SJCRH30 (cell line): ENCODE results near the gene SOX1. TPM values are rescaled to one million over a fixed set of nuclear protein-coding genes. Genes with fewer than 3 reads are reported as not detected.

ENCODE experiments used
- DNase-seq, 2 experiments: peaks; one replicate each; pipeline ENCODE4 v3.0.0-alpha.2; 2015 to 2020
- H3K27ac ChIP-seq: fragments of 250-450 bp; sonication (Bioruptor Pico); 2 replicates; pipeline ENCODE4 v1.5.1; 2020; ENCODE audit warnings: mild to moderate bottlenecking, moderate library complexity
- H3K27me3 ChIP-seq: fragments of 250-450 bp; sonication (Bioruptor Pico); 2 replicates; pipeline ENCODE4 v1.5.1; 2020; ENCODE audit warnings: mild to moderate bottlenecking, moderate library complexity
- H3K36me3 ChIP-seq: fragments of 250-450 bp; sonication (Bioruptor Pico); 2 replicates; pipeline ENCODE4 v1.5.1; 2020; ENCODE audit warnings: mild to moderate bottlenecking, moderate library complexity
- H3K4me1 ChIP-seq: fragments of 250-450 bp; sonication (Bioruptor Pico); 2 replicates; pipeline ENCODE4 v1.5.1; 2020; ENCODE audit warnings: mild to moderate bottlenecking, moderate library complexity
- H3K4me3 ChIP-seq: fragments of 250-450 bp; sonication (Bioruptor Pico); 2 replicates; pipeline ENCODE4 v1.5.1; 2020; ENCODE audit warnings: mild to moderate bottlenecking, moderate library complexity
- H3K9me3 ChIP-seq: fragments of 250-450 bp; sonication (Bioruptor Pico); replicated peaks from 2 replicates; pipeline ENCODE4 v1.5.1; 2020; ENCODE audit warnings: mild to moderate bottlenecking, moderate library complexity
- total RNA-seq: library from RNA; depleted of rRNA; stranded (reverse); fragments of >200 nt; shearing (Covaris generic); gene quantifications from 2 replicates; pipeline ENCODE4 v1.2.3, GENCODE V29; 2014

The SOX1 gene
- total RNA-seq, 1 experiment from 2014 or later, result not detected

DNA sequence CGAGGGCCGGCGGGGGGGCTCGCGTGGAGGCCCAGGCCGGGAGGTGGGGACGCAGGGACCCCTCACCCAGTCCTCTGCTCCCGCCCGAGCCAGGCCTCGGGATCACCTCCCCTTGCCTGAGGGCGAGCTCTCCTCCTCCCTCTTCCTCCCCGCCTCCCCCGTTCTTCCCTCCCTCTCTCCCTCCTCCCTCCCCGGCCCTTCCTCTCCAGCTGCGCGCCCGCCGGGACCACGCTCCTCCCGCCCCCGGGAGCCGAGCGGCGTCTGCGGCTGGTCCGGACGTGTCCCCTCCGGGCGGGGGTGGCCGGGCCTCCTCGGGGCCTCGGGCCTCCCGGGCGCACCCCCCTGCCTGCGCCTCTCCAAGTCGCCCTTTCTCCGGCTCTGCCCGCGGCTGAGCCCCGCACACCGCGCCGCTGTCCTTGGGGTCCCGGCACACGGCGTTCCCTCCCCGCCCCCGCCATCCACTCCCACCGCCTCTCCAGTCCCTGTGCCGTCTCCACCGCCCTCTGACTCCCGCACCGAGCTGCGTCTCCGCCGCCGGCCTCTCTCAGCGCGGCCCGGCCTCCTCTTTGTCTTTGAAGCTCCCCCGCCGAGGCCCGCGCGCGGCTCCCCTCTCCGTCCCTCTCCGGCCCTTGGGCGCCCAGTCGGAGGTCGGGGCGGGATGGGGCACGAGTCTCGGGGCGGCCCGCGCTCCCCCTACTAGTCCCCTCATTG lies 5.7 kb downstream of the SOX1 start:
- Histone ChIP-seq H3K4me1 (no peaks in the 10 kb centered on the region), H3K4me3 (no peak overlapping the region), H3K27me3 (no peaks in the 10 kb centered on the region), H3K27ac (no peak overlapping the region), H3K9me3 (no peaks in the 10 kb centered on the region), H3K36me3 (no peaks in the 10 kb centered on the region)
- DNase-seq, result no peak

DNA sequence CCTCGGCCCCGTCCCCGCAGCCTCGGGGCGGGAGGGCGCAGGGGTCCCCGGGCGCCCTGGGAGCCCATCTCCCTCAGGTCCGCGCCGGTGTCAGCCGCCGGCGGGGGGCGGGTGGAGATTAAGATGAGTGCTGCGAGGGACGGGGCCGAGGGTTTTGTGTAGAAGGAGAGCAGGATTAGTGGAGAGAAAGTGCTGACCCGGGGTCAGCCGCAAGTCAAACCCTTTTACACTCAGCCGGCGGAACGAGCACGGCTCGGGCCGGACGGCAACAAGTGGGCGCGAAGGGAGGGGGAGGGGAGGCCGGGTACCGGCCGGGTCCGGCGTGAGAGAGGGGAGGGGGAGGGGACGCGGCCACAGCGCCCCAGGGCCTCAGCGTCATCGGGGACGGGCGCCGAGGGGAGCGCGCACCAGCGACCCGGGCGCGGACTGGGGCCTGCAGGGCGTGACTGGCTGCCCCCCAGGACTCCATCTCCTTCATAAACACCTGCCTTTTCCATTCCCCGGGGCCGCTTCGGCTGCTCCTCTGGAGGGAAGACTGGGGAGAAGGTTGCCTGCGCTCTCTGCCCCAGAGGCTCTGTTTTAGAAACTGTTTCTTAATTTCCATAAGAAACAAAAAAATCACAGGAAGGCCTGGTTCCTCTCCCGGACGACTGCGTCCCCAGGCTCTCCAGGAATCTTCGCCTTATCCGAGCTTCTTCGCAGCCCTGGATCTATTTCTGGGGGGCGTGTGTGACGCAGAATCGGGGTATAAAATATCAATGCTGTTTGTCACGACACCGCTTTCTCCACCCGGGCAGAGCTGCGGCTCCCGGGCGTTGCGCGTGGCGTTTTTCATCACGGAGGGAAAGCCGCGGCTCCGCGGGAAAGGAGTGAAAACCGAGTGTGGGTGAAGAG lies 6.5 kb downstream of the SOX1 start:
- no peak overlapping the region for H3K4me3 ChIP-seq
- no peak for DNase-seq
- no peaks in the 10 kb centered on the region for H3K9me3 ChIP-seq
- no peaks in the 10 kb centered on the region for H3K27me3 ChIP-seq
- H3K27ac ChIP-seq, result no peak overlapping the region
- no peaks in the 10 kb centered on the region for H3K4me1 ChIP-seq
- no peaks in the 10 kb centered on the region for H3K36me3 ChIP-seq

DNA sequence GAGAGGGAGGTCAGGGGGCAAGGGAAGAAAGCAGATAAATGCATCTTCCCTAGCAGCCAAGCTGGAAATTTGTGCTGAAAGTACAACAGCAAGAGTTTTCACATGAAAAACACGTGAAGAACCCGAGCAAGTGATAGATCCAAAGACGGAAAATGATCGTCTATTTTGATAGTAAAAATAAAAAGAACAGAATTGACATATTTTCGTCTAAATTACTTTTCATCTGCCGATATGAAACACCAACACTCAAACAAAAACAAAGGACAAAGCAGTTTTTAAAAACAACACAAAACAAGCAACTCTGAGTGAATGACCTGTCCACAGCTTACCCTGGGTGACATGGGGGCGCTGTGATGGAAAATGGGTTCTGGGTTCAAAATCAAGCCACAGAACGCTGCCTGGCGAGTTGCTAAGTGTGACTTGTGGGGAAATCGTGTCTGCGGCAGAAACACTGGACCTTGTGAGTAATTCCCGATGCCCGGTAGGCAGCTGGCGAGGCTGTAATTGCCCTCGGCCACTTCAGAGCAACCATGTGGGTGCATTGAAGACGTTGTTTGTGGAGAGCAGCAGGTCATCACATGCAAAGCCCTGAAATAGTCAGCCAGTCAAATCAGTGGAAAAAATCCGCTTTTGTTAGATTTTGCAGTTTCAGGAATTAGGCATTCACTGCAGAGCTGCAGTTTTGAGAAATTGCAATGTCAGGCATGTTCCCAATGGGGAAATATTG lies 7.4 kb downstream of the SOX1 start:
- H3K27ac ChIP-seq, result no peak overlapping the region
- no peak overlapping the region for H3K4me3 ChIP-seq
- H3K27me3 ChIP-seq, result no peaks in the 10 kb centered on the region
- no peak for DNase-seq
- no peaks in the 10 kb centered on the region for H3K36me3 ChIP-seq
- no peaks in the 10 kb centered on the region for H3K4me1 ChIP-seq
- no peaks in the 10 kb centered on the region for H3K9me3 ChIP-seq

DNA sequence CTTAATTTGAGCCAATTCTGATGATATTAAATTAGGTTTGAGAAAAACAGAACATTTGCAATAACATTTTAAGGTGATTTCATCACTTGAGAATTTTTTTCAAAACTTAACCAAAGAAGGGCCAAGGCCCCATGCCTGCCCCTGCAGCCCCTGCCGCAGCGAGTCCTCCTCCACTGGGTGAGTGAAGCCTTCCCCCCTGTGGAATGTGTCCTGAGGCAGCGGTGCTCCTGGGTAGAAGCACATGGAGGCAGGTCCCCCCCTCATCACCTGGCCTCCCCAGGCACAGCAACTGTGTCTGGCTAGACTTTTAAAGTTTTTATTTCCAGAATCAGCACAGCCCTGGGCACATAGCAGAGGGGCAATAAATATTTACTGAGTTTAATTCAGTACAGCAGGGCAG lies 10.8 kb downstream of the SOX1 start:
- Histone ChIP-seq H3K4me3 (no peak overlapping the region), H3K27me3 (no peaks in the 10 kb centered on the region), H3K27ac (no peak overlapping the region)

DNA sequence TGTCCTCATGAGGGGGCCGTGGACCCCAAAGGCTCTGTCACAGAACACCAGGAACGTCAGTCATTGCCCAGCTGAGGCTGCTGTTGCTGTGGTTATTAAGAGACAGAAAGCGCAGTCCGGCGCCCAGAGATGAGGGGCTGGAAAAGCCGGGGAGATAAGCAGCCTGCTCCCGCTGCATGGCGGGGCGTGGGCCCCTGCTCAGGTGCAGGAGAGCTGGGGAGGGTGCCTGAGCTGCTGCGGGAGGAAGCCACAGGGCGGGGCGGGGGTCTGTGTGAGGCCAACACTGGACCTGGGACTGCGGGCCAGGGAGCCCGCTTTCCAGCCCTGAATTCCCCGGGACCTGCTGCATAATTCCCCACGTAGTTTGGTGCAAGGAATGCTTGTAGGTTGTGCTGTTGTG lies 11.3 kb downstream of the SOX1 start:
- Histone ChIP-seq H3K4me1 (no peaks in the 10 kb centered on the region), H3K27ac (no peak overlapping the region), H3K9me3 (no peaks in the 10 kb centered on the region), H3K27me3 (no peaks in the 10 kb centered on the region), H3K36me3 (no peaks in the 10 kb centered on the region), H3K4me3 (no peak overlapping the region)
- DNase-seq, result no peak

More for the DNA sequence above, 10.8 kb downstream of the SOX1 start:
- no peaks in the 10 kb centered on the region for H3K9me3 ChIP-seq
- H3K36me3 ChIP-seq, result no peaks in the 10 kb centered on the region
- H3K4me1 ChIP-seq, result no peaks in the 10 kb centered on the region
- no peak for DNase-seq

DNA sequence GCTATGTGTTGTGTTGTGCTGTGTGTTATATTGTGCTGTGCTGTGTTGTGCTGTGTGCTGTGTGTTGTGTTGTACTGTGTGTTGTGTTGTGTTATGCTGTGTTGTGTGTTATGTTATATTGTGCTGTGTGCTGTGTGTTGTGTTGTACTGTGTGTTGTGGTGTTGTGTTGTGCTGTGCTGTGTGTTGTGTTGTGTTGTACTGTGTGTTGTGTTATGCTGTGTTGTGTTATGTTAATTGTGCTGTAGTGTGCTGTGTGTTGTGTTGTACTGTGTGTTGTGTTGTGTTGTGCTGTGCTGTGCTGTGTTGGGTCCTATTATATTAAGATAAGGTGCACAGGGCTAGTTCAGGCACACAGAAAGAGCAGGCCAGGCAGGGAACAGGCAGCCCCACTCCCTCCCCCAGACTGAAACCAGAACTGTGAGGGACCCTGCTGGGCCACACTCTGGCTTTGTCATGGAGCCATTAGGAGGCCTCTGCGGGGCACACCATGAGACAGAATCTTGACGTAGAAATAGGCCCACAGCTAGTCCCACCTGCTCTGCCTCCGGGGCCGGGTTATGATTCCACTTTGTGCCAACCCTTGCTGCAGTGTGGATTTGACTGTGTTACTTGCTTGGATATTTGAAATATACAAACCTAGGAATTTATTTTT lies 12.1 kb downstream of the SOX1 start:
- H3K9me3 ChIP-seq, result no peaks in the 10 kb centered on the region; the same call in 1 of the 2 replicates
- H3K4me1 ChIP-seq, result no peaks in the 10 kb centered on the region
- no peak overlapping the region for H3K4me3 ChIP-seq
- DNase-seq, result no peak
- H3K27ac ChIP-seq, result no peak overlapping the region
- H3K36me3 ChIP-seq, result no peaks in the 10 kb centered on the region
- no peaks in the 10 kb centered on the region for H3K27me3 ChIP-seq

DNA sequence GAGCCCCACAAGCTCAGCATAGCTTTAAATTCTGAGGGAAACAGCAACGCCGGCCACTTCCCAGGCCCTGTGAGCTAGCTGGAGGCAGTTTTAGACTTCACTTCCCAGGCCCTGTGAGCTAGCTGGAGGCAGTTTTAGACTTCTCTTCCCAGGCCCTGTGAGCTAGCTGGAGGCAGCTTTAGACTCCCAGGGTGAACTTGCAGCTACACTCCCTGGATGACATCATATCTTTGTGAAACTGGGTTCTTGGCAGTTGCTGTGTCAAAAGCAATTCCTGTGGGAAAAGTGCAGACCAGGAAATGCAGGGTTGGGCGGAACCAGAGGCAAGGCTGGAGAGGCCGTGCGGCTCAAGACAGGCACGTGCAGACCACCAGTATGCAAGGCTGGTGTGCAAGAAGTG lies 12.7 kb downstream of the SOX1 start:
- H3K4me1 ChIP-seq, result no peaks in the 10 kb centered on the region
- no peaks in the 10 kb centered on the region; the same call in 1 of the 2 replicates for H3K9me3 ChIP-seq
- no peak for DNase-seq
- H3K27ac ChIP-seq, result no peak overlapping the region
- no peaks in the 10 kb centered on the region for H3K36me3 ChIP-seq
- no peaks in the 10 kb centered on the region for H3K27me3 ChIP-seq
- no peak overlapping the region for H3K4me3 ChIP-seq

DNA sequence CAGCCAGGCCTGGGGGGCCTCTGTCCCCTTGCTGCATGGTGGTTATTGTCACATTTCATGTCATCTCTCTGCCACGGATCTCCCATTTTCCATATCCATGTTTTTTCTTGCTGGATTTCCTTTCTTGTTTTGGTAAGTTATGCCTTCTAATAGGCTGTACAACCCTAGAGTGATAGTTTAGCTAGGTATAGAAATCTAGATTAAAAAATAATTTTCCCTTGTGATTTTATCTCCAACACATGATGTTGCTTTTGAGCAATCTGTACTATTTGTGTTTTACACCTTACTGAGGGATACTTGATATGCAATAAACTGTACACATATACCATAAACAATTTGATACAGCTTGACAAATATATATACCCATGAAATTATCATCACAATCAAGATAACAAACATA lies 17.0 kb downstream of the SOX1 start:
- Histone ChIP-seq H3K27me3 (no peaks in the 10 kb centered on the region), H3K4me3 (no peak overlapping the region), H3K27ac (no peak overlapping the region), H3K36me3 (no peaks in the 10 kb centered on the region), H3K4me1 (no peaks in the 10 kb centered on the region), H3K9me3 (no peaks in the 10 kb centered on the region; the same call in 1 of the 2 replicates)
- DNase-seq, result no peak

DNA sequence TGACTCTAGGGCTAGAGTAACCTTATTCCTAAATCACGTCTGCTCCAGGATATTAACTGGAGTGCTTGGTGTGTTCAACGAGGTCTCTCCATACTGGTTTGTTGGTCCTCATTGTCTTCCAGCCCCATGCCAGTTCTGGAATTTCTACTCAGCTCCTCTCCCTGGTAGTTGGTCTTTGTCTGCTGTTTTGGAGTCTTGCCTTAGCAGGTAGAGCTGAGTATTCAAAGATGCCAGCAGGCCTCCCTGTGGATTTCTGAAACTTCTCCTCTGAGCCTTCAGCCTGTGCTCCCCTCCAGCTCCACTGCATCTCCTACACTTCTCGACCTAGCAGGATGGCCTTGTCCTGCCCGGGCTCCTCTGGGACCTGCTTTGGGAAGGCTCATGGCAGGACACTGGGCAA lies 25.5 kb downstream of the SOX1 start:
- Histone ChIP-seq H3K9me3 (no peaks in the 10 kb centered on the region), H3K27ac (no peak overlapping the region), H3K4me3 (no peak overlapping the region), H3K27me3 (no peaks in the 10 kb centered on the region), H3K36me3 (no peaks in the 10 kb centered on the region), H3K4me1 (no peaks in the 10 kb centered on the region)
- no peak for DNase-seq

DNA sequence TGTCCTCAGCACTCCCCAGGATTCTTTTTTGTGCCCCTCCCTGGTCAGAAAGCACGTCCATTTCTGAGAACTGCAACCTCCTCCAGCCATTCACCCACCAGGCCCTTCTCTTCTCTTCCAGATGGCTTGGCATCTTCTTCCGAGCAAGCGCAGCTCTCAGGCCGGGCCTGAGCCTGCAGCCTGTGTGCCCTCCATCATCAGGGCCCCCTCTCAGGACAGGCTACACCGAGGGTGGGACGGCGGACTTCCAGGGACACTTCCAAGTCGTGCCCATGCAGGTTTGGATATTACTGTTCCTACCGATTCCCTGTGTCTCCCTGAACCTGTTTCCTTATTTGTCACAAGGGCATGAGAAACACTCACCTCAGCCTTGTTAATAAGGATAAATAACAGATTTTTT lies 28.4 kb downstream of the SOX1 start:
- H3K27ac ChIP-seq, result no peak overlapping the region
- H3K4me3 ChIP-seq, result no peak overlapping the region
- H3K36me3 ChIP-seq, result no peaks in the 10 kb centered on the region
- DNase-seq, result no peak
- no peaks in the 10 kb centered on the region for H3K27me3 ChIP-seq
- no peaks in the 10 kb centered on the region for H3K9me3 ChIP-seq
- H3K4me1 ChIP-seq, result no peaks in the 10 kb centered on the region

DNA sequence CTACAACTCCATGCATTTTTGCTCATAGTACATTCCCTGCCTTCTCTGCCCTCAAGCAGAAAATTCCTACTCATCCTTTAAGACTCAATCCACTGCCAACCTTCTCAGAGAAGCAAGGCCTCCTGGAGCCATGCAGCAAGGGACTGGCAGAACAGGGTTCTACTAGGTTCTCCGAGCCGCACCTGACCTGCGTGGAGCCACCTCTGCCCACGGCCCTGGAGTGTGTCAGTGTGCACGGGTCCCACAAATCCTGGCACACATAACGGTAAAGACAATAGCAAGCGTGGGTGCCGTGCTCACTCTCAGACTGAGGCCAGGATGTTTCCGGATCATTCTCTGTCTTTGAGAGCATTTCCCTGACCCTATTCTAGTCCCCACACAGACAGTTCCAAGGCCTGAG lies 30.0 kb downstream of the SOX1 start:
- Histone ChIP-seq H3K9me3 (no peaks in the 10 kb centered on the region), H3K36me3 (no peaks in the 10 kb centered on the region), H3K27ac (no peak overlapping the region), H3K4me3 (no peak overlapping the region), H3K27me3 (no peaks in the 10 kb centered on the region), H3K4me1 (no peaks in the 10 kb centered on the region)
- no peak for DNase-seq

DNA sequence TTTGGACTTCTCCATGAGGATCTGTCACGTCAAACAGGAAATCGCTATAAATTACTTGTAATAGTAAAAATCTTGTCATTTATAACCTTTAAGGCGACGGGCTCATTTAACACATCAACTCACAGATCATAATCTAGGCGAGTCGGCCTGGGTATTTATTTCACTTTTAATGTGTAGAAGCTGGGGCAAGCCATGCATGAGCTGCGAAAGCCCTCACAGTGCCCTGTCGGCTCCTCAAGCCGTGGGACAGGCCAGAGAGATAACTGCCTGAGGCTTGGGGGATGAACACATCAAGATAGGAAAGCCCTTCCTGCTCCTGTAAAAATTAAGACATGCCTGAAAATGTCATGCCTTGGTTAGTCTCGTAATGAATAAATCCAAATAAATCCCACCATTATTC lies 30.8 kb downstream of the SOX1 start:
- Histone ChIP-seq H3K27ac (no peak overlapping the region), H3K9me3 (no peaks in the 10 kb centered on the region), H3K36me3 (no peaks in the 10 kb centered on the region), H3K4me1 (no peaks in the 10 kb centered on the region), H3K4me3 (no peak overlapping the region), H3K27me3 (no peaks in the 10 kb centered on the region)
- no peak for DNase-seq

DNA sequence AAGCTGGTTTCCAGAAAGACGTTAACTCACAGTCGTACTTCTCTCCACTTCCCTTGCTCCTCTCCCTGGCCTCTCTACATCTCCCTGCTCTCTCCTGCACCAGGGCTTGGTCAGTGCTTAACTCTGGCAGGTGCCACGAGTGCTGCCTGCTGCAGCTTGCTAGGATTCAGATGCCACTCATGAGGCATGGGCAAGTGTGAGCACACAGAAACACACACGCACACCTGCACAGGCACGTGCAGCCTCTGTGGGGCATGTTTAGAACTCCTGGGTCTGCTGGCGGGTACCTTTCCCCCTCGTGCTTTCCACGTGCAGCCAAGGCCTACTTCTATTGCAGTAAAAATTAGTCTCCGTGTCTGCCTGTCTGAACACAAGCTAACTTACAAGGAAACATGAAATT lies 31.8 kb downstream of the SOX1 start:
- no peaks in the 10 kb centered on the region for H3K9me3 ChIP-seq
- no peaks in the 10 kb centered on the region for H3K36me3 ChIP-seq
- H3K27me3 ChIP-seq, result no peaks in the 10 kb centered on the region
- H3K27ac ChIP-seq, result no peak overlapping the region
- H3K4me3 ChIP-seq, result no peak overlapping the region
- no peak for DNase-seq
- H3K4me1 ChIP-seq, result no peaks in the 10 kb centered on the region

DNA sequence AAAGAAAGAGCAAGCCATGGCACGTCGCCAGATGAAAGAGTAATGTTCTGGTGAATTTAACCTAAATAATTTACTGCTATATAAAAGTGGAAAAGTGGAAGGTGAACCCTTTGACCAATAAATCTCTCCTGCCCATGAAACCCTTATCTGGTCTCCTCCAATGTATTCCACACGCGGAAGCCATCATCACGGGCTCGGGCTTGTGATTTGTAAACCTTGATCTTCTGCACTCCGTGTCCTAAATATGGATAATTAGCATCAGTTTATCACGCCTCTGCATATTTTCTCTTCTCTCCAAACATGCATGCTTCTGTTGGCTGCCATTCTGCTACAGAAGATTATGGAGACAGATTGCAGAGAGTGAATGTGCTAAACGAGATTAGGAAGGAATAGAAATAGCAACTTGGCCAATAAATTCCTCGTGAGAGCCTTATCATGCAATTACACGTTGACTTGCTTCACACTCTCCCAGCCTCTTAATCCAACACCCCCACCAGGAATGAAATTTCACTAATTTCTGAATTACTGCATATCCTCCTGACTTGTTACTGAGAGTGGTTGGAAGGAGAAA lies 34.5 kb downstream of the SOX1 start:
- no peak overlapping the region for H3K27ac ChIP-seq
- H3K27me3 ChIP-seq, result no peaks in the 10 kb centered on the region
- H3K36me3 ChIP-seq, result no peaks in the 10 kb centered on the region
- H3K4me1 ChIP-seq, result no peaks in the 10 kb centered on the region
- DNase-seq, result no peak
- H3K9me3 ChIP-seq, result no peaks in the 10 kb centered on the region
- H3K4me3 ChIP-seq, result no peak overlapping the region
